H9 (cell line): Measurements from ENCODE around the gene TLR8. TPM values are rescaled to one million over a fixed set of nuclear protein-coding genes. Genes with fewer than 3 reads are reported as not detected.

Experiments
- DNase-seq: peaks from one replicate; pipeline ENCODE4 v3.0.0-alpha.2; 2017
- H2AFZ ChIP-seq: one replicate; pipeline ENCODE4 v1.6.1; 2013; ENCODE audit warnings: mild to moderate bottlenecking, low read length, control low read depth, moderate library complexity
- H2AK5ac ChIP-seq: 2 replicates; pipeline ENCODE4 v1.6.1; 2013; ENCODE audit warnings: low read length, control low read depth, mixed read lengths; ENCODE audit not compliant: insufficient read length
- H2BK120ac ChIP-seq: one replicate; pipeline ENCODE4 v1.6.1; 2013; ENCODE audit warnings: low read depth, mild to moderate bottlenecking, low read length, control low read depth, inconsistent platforms; ENCODE audit not compliant: poor library complexity, severe bottlenecking
- H2BK12ac ChIP-seq: 2 replicates; pipeline ENCODE4 v1.6.1; 2013; ENCODE audit warnings: low read length, control low read depth, mixed read lengths, low read depth; ENCODE audit not compliant: insufficient read length
- H2BK15ac ChIP-seq: 2 replicates; pipeline ENCODE4 v1.6.1; 2013; ENCODE audit warnings: low read depth, low read length, control low read depth
- H2BK20ac ChIP-seq: one replicate; pipeline ENCODE4 v1.6.1; 2013; ENCODE audit warnings: low read depth, mild to moderate bottlenecking, low read length, control low read depth, inconsistent platforms; ENCODE audit not compliant: poor library complexity, severe bottlenecking
- H2BK5ac ChIP-seq: 2 replicates; pipeline ENCODE4 v1.6.1; 2013; ENCODE audit warnings: low read length, control low read depth, mixed read lengths; ENCODE audit not compliant: insufficient read length
- H3K14ac ChIP-seq: 2 replicates; pipeline ENCODE4 v1.6.1; 2013; ENCODE audit warnings: low read length, control low read depth; ENCODE audit not compliant: insufficient read depth
- H3K18ac ChIP-seq: 2 replicates; pipeline ENCODE4 v1.6.1; 2013; ENCODE audit warnings: low read depth, mild to moderate bottlenecking, mixed read lengths, low read length, control low read depth; ENCODE audit not compliant: insufficient read length
- H3K23ac ChIP-seq: 2 replicates; pipeline ENCODE4 v1.6.1; 2013; ENCODE audit warnings: low read length, control low read depth, mixed read lengths, low read depth; ENCODE audit not compliant: insufficient read length
- H3K23me2 ChIP-seq: 2 replicates; pipeline ENCODE4 v1.6.1; 2013; ENCODE audit warnings: low read depth, mild to moderate bottlenecking, mixed read lengths, low read length, control low read depth; ENCODE audit not compliant: insufficient read length, poor library complexity, severe bottlenecking
- H3K27ac ChIP-seq: 2 replicates; pipeline ENCODE4 v1.5.1; 2013; ENCODE audit warnings: low read length, control low read depth, mixed read lengths, low read depth; ENCODE audit not compliant: insufficient read length
- H3K27me3 ChIP-seq: 2 replicates; pipeline ENCODE4 v1.6.1; 2013; ENCODE audit warnings: low read length, control low read depth, inconsistent platforms; ENCODE audit not compliant: insufficient read depth
- H3K4ac ChIP-seq: 2 replicates; pipeline ENCODE4 v1.6.1; 2013; ENCODE audit warnings: low read depth, mild to moderate bottlenecking, control low read depth, inconsistent platforms, low read length, moderate library complexity
- H3K4me1 ChIP-seq: 2 replicates; pipeline ENCODE4 v1.6.1; 2013; ENCODE audit warnings: low read length, control low read depth, inconsistent platforms; ENCODE audit not compliant: insufficient read depth
- H3K4me2 ChIP-seq: 2 replicates; pipeline ENCODE4 v1.6.1; 2013; ENCODE audit warnings: low read length, control low read depth, mixed read lengths; ENCODE audit not compliant: insufficient read length, insufficient read depth
- H3K56ac ChIP-seq: 2 replicates; pipeline ENCODE4 v1.6.1; 2013; ENCODE audit warnings: low read depth, mild to moderate bottlenecking, mixed read lengths, low read length, control low read depth; ENCODE audit not compliant: insufficient read length
- H3K79me1 ChIP-seq: 2 replicates; pipeline ENCODE4 v1.6.1; 2013; ENCODE audit warnings: low read depth, mild to moderate bottlenecking, moderate library complexity, low read length, control low read depth, inconsistent platforms; ENCODE audit not compliant: insufficient read depth, poor library complexity, severe bottlenecking
- H3K79me2 ChIP-seq: 2 replicates; pipeline ENCODE4 v1.6.1; 2013; ENCODE audit warnings: low read length, control low read depth, inconsistent platforms; ENCODE audit not compliant: insufficient read depth
- H3K9ac ChIP-seq: 2 replicates; pipeline ENCODE4 v1.6.1; 2013; ENCODE audit warnings: low read length, control low read depth, mixed read lengths; ENCODE audit not compliant: insufficient read length; ENCODE audit errors: extremely low read depth
- H3K9me3 ChIP-seq: one replicate; pipeline ENCODE4 v1.6.1; 2013; ENCODE audit warnings: low read depth, low read length, inconsistent platforms; ENCODE audit not compliant: control insufficient read depth
- H3T11ph ChIP-seq: one replicate; pipeline ENCODE4 v1.6.1; 2013; ENCODE audit warnings: mild to moderate bottlenecking, low read length, control low read depth, inconsistent platforms
- H4K20me1 ChIP-seq: one replicate; pipeline ENCODE4 v1.6.1; 2013; ENCODE audit not compliant: control insufficient read depth, insufficient read length, insufficient read depth
- H4K5ac ChIP-seq: 2 replicates; pipeline ENCODE4 v1.6.1; 2013; ENCODE audit warnings: low read depth, mild to moderate bottlenecking, mixed read lengths, low read length, control low read depth; ENCODE audit not compliant: insufficient read length
- H4K8ac ChIP-seq: replicated peaks from 2 replicates; pipeline ENCODE4 v1.6.1; 2013; ENCODE audit warnings: low read length, control low read depth, mixed read lengths, low read depth; ENCODE audit not compliant: insufficient read length
- H4K91ac ChIP-seq: 2 replicates; pipeline ENCODE4 v1.6.1; 2013; ENCODE audit warnings: low read depth, mild to moderate bottlenecking, moderate library complexity, mixed read lengths, low read length, control low read depth; ENCODE audit not compliant: insufficient read length
- H3K27ac Mint-ChIP-seq, 3 experiments: 2 replicates in 2 of 3; 3 replicates in 1 of 3; pipeline ENCODE4 v1.8.0; 2020 to 2021; ENCODE audit warnings: mixed read lengths in 3 of 3, mild to moderate bottlenecking in 1 of 3, moderate library complexity in 1 of 3
- H3K27me3 Mint-ChIP-seq: 2 replicates; pipeline ENCODE4 v1.8.0; 2021; ENCODE audit warnings: low read depth, mild to moderate bottlenecking, moderate library complexity, mixed read lengths
- H3K36me3 Mint-ChIP-seq, 3 experiments: 2 replicates in 2 of 3; 3 replicates in 1 of 3; pipeline ENCODE4 v1.8.0; 2020 to 2021; ENCODE audit warnings: low read depth in 3 of 3, mixed read lengths in 3 of 3; ENCODE audit not compliant: insufficient read depth in 1 of 3
- H3K4me1 Mint-ChIP-seq, 2 experiments: 2 replicates each; pipeline ENCODE4 v1.8.0; 2020; ENCODE audit warnings: mixed read lengths in 2 of 2
- H3K4me3 Mint-ChIP-seq, 2 experiments: 2 replicates in 1 of 2; 3 replicates in 1 of 2; pipeline ENCODE4 v1.8.0; 2020 to 2021; ENCODE audit warnings: mild to moderate bottlenecking in 2 of 2, mixed read lengths in 2 of 2, moderate library complexity in 1 of 2
- H3K9me3 Mint-ChIP-seq, 2 experiments: 2 replicates in 1 of 2; 3 replicates in 1 of 2; pipeline ENCODE4 v1.8.0; 2020; ENCODE audit warnings: mild to moderate bottlenecking in 2 of 2, mixed read lengths in 2 of 2, moderate library complexity in 1 of 2
- WGBS: extraction: QIAGEN DNeasy Blood & Tissue Kit; methylation state at CpG from one replicate; pipeline ENCODE4 v1.1.7; 2013; ENCODE audit warnings: missing lambda C conversion rate, low lambda C conversion rate, mixed read lengths; ENCODE audit not compliant: insufficient read length; ENCODE audit errors: extremely low coverage; 5-methylcytosine and 5-hydroxymethylcytosine counted together
- total RNA-seq: library from RNA; stranded (reverse); gene quantifications from 2 replicates; pipeline ENCODE4 v1.2.1, GENCODE V29; 2021
- TF ChIP-seq, protein P1 (sequence below): fragments of 200-600 bp; sonication (generic); conservative IDR thresholded peaks from 3 replicates; pipeline ENCODE4 v1.8.0; 2021; ENCODE audit warnings: antibody characterized with exemption, mild to moderate bottlenecking

Gene TLR8
- total RNA-seq, 1 experiment from 2014 or later = not detected

DNA sequence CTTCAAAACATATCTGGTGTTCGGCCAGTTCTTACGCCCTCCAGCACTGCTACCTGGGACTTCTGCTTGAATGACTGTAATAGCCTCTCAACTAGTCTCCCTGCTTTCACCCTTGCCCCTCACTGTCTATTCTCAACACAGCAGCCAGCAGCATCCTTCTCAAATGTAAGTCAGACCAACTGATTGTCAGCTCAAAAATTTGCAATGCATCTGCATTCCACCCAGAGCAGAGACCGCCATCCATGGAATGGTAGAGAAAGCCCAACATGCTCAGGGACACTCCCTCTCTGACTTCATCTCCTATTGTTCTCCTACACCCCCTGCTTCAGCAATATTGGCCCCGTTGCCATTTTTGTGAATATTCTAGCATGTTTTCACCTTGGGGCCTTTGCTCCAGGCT is 33.7 kb upstream of the TLR8 start:
- Histone ChIP-seq H3K9me3 (no peaks in the 10 kb centered on the region), H3K79me1 (no peaks in the 10 kb centered on the region), H2AFZ (no peak overlapping the region), H2BK20ac (no peak overlapping the region), H2BK120ac (no peak overlapping the region), H3K56ac (no peak overlapping the region), H3K79me2 (no peaks in the 10 kb centered on the region), H3T11ph (no peak overlapping the region), H3K27ac (no peak overlapping the region), H4K8ac (no peak overlapping the region), H3K18ac (no peak overlapping the region), H3K4me2 (no peak overlapping the region), H3K14ac (no peak overlapping the region), H3K23ac (no peak overlapping the region), H3K27me3 (no peaks in the 10 kb centered on the region), H2AK5ac (no peak overlapping the region), H3K4ac (no peak overlapping the region), H3K9ac (no peak overlapping the region), H4K20me1 (no peaks in the 10 kb centered on the region), H3K4me1 (no peaks in the 10 kb centered on the region), H2BK15ac (no peak overlapping the region), H4K5ac (no peak overlapping the region), H2BK12ac (no peak overlapping the region), H3K23me2 (no peaks in the 10 kb centered on the region), H2BK5ac (no peak overlapping the region), H4K91ac (no peak overlapping the region)
- DNase-seq = no peak
- TF ChIP-seq, protein P1, sequence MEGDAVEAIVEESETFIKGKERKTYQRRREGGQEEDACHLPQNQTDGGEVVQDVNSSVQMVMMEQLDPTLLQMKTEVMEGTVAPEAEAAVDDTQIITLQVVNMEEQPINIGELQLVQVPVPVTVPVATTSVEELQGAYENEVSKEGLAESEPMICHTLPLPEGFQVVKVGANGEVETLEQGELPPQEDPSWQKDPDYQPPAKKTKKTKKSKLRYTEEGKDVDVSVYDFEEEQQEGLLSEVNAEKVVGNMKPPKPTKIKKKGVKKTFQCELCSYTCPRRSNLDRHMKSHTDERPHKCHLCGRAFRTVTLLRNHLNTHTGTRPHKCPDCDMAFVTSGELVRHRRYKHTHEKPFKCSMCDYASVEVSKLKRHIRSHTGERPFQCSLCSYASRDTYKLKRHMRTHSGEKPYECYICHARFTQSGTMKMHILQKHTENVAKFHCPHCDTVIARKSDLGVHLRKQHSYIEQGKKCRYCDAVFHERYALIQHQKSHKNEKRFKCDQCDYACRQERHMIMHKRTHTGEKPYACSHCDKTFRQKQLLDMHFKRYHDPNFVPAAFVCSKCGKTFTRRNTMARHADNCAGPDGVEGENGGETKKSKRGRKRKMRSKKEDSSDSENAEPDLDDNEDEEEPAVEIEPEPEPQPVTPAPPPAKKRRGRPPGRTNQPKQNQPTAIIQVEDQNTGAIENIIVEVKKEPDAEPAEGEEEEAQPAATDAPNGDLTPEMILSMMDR = no peak
- Mint-ChIP-seq H3K9me3 (peaks cover 57 to 59% of the 10 kb centered on the region in 2 experiments), H3K4me3 (no peak overlapping the region), H3K36me3 (no peaks in the 10 kb centered on the region; a peak in 1 of 7 replicates), H3K27ac (no peak overlapping the region), H3K27me3 (no peaks in the 10 kb centered on the region), H3K4me1 (peaks cover 9 to 13% of the 10 kb centered on the region in 2 experiments)
- no CpG with 5 or more reads among the region's 4 CpGs for WGBS
